Measurements from ENCODE around the gene TMEM222. TPM values are rescaled to one million over a fixed set of nuclear protein-coding genes. Genes with fewer than 3 reads are reported as not detected.

Gene TMEM222
- total and polyA plus RNA-seq, 7 experiments from 2014 or later = 23.7 to 66.1 (median 43.3) TPM

DNA sequence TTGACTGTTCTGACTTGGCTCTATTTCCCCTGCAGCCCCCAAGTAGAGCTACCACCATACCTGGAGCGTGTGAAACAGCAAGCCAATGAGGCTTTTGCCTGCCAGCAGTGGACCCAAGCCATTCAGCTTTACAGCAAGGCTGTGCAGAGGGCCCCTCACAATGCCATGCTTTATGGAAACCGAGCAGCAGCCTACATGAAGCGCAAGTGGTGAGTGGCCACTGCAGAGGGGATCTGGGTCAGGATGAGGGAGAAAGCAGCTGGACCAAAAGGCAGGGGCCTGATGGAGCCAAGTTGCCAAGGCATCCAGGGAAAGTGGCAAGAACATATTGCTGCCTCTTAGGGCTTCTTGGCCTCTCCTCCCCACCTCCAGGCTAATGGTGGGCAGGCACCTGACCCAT is 24.1 kb upstream of the TMEM222 start:
- intact Hi-C loops (cut with micrococcal nuclease) = no loop called here

GRCh38 chr1:27298632-27299384 is 23.2 kb upstream of the TMEM222 start:
- Histone ChIP-seq H3K27me3 (ENCODE audit: control insufficient read depth in 2 of 2, insufficient read depth in 2 of 2, low read length in 2 of 2) (no peaks in the 10 kb centered on the region), H3K4me3 (ENCODE audit: low read length) (no peak overlapping the region), H3K4me1 (ENCODE audit: control insufficient read depth in 2 of 2, insufficient read depth in 2 of 2, low read length in 2 of 2) (no peaks in the 10 kb centered on the region), H3K36me3 (ENCODE audit: control insufficient read depth in 2 of 3, insufficient read depth in 3 of 3, low read length in 3 of 3) (peaks cover 0 to 83% (median 5%) of the 10 kb centered on the region in 3 experiments), H3K27ac (ENCODE audit: low read depth, low read length) (no peak overlapping the region), H3K9me3 (ENCODE audit: control insufficient read depth in 2 of 3, low read length in 3 of 3) (no peaks in the 10 kb centered on the region)
- no peak for DNase-seq
- Mint-ChIP-seq H3K27ac (peak overlapping the region in 1 of 9 donors; percentile 60), H3K27me3 (no peaks in the 10 kb centered on the region), H3K4me3 (no peak overlapping the region), H3K9me3 (peaks cover 0 to 2% (median 0%) of the 10 kb centered on the region in 11 donors), H3K36me3 (peaks cover 0 to 36% (median 6%) of the 10 kb centered on the region in 5 donors), H3K4me1 (peaks cover 0 to 9% (median 3%) of the 10 kb centered on the region in 7 donors)
- ATAC-seq = no peak
- ChIA-PET POLR2A (interaction anchor here (0.6 to 1.9 kb wide), 7 partner anchors 11 to 1582 kb away, joined by 3 to 5 read pairs (median 4); no protein-coding TSS in a partner anchor), CTCF (interaction anchor here (0.7 to 10.7 kb wide), 14 partner anchors 10 to 307 kb away, joined by 3 to 184 read pairs (median 8); partner anchors contain the start of genes AHDC1, CD164L2 and GPR3)
- intact Hi-C loops (cut with micrococcal nuclease) = no loop called here

More for the DNA sequence above, 24.1 kb upstream of the TMEM222 start:
- no peak overlapping the region for H3K27ac Mint-ChIP-seq
- no peak for ATAC-seq
- Histone ChIP-seq H3K27ac (ENCODE audit: low read depth, low read length) (no peak overlapping the region), H3K36me3 (ENCODE audit: control insufficient read depth in 2 of 3, insufficient read depth in 3 of 3, low read length in 3 of 3) (peaks cover 0 to 80% (median 5%) of the 10 kb centered on the region in 3 experiments), H3K4me1 (ENCODE audit: control insufficient read depth in 2 of 2, insufficient read depth in 2 of 2, low read length in 2 of 2) (no peaks in the 10 kb centered on the region), H3K27me3 (ENCODE audit: control insufficient read depth in 2 of 2, insufficient read depth in 2 of 2, low read length in 2 of 2) (no peaks in the 10 kb centered on the region), H3K9me3 (ENCODE audit: control insufficient read depth in 2 of 3, low read length in 3 of 3) (no peaks in the 10 kb centered on the region), H3K4me3 (ENCODE audit: low read length) (no peak overlapping the region)
- CTCF ChIA-PET = interaction anchor here (0.6 to 10.7 kb wide), 19 partner anchors 11 to 371 kb away, joined by 3 to 184 read pairs (median 4); partner anchors contain the start of genes AHDC1, CD164L2 and GPR3
- peaks cover 0 to 2% (median 0%) of the 10 kb centered on the region in 11 donors for H3K9me3 Mint-ChIP-seq
- DNase-seq = no peak
- peaks cover 0 to 36% (median 6%) of the 10 kb centered on the region in 5 donors for H3K36me3 Mint-ChIP-seq
- no peak overlapping the region for H3K4me3 Mint-ChIP-seq
- H3K27me3 Mint-ChIP-seq = no peaks in the 10 kb centered on the region
- H3K4me1 Mint-ChIP-seq = peaks cover 0 to 9% (median 3%) of the 10 kb centered on the region in 7 donors
- POLR2A ChIA-PET = interaction anchor here (0.6 to 1.3 kb wide), 5 partner anchors 10 to 1583 kb away, joined by 3 to 4 read pairs (median 3); no protein-coding TSS in a partner anchor

- DNase-seq = no peak
- H3K9me3 ChIP-seq (ENCODE audit: control insufficient read depth in 2 of 3, low read length in 3 of 3) = no peaks in the 10 kb centered on the region
- H3K36me3 Mint-ChIP-seq = peaks cover 0 to 40% (median 5%) of the 10 kb centered on the region in 5 donors
- H3K4me3 ChIP-seq (ENCODE audit: low read length) = no peak overlapping the region
- H3K4me3 Mint-ChIP-seq = no peak overlapping the region
- H3K27me3 Mint-ChIP-seq = no peaks in the 10 kb centered on the region
- peak overlapping the region in 2 of 9 donors; percentile 34 to 60 for H3K27ac Mint-ChIP-seq
- no peaks in the 10 kb centered on the region for H3K9me3 Mint-ChIP-seq
- CTCF ChIA-PET = interaction anchor here (0.6 to 10.7 kb wide), 22 partner anchors 14 to 306 kb away, joined by 3 to 184 read pairs (median 3); partner anchors contain the start of genes AHDC1, CD164L2, GPR3 and SYTL1
- no peak for ATAC-seq
- peaks cover 0 to 83% (median 5%) of the 10 kb centered on the region in 3 experiments for H3K36me3 ChIP-seq (ENCODE audit: control insufficient read depth in 2 of 3, insufficient read depth in 3 of 3, low read length in 3 of 3)
- POLR2A ChIA-PET = interaction anchor here (1.3 to 1.9 kb wide), 4 partner anchors 86 to 362 kb away, joined by 3 to 5 read pairs (median 4); no protein-coding TSS in a partner anchor
- intact Hi-C loops (cut with micrococcal nuclease) = loop anchor here (1.0 to 5.0 kb wide), 6 partner anchors 33 to 364 kb away; no protein-coding TSS in a partner anchor
- no peak overlapping the region for H3K27ac ChIP-seq (ENCODE audit: low read depth, low read length)
- no peaks in the 10 kb centered on the region for H3K4me1 ChIP-seq (ENCODE audit: control insufficient read depth in 2 of 2, insufficient read depth in 2 of 2, low read length in 2 of 2)
- H3K27me3 ChIP-seq (ENCODE audit: control insufficient read depth in 2 of 2, insufficient read depth in 2 of 2, low read length in 2 of 2) = no peaks in the 10 kb centered on the region
- peaks cover 0 to 9% (median 3%) of the 10 kb centered on the region in 7 donors for H3K4me1 Mint-ChIP-seq
These were observed 22.3 kb upstream of the TMEM222 start for GRCh38 chr1:27299385-27300271.

DNA sequence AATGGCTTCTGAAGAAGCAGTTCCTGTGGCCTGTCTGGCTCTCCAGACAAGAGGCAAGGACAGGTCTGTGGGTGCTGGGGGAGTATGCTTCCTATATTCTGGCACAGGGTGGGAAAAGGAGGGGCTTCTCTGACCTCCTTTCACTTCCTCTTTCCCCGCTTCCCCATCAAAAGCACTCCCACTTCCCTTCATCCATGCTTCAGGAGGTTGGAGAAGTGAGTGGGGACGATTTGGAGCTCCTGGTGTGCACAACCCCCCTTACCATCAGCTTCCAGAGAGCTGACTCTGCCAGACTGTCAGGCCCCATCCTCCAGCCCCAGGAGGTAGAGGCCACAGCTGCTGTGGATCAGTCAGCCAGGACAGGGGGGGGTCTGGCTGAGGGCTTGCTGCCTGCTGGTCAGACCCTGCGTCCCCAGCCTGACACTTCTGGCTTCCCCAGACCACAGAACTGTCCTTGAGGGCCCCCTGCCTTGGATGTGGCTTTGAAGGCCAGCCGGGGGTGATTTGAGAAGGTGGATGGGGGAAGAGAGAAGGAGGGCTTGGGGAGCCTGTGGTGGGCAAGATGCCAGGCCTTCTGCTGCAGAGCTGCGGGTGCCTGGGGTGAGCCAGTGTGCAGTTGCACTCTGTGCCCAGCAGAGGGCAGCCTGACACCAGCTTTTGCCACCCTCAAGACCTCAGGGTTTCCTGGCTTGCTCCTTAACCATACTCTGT is 21.5 kb upstream of the TMEM222 start:
- intact Hi-C loops (cut with micrococcal nuclease) = loop anchor here (1.0 to 5.0 kb wide), 8 partner anchors 32 to 363 kb away; no protein-coding TSS in a partner anchor
- Histone ChIP-seq H3K27ac (ENCODE audit: low read depth, low read length) (no peak overlapping the region), H3K9me3 (ENCODE audit: control insufficient read depth in 2 of 3, low read length in 3 of 3) (no peaks in the 10 kb centered on the region), H3K4me3 (ENCODE audit: low read length) (no peak overlapping the region), H3K27me3 (ENCODE audit: control insufficient read depth in 2 of 2, insufficient read depth in 2 of 2, low read length in 2 of 2) (no peaks in the 10 kb centered on the region), H3K4me1 (ENCODE audit: control insufficient read depth in 2 of 2, insufficient read depth in 2 of 2, low read length in 2 of 2) (no peaks in the 10 kb centered on the region), H3K36me3 (ENCODE audit: control insufficient read depth in 2 of 3, insufficient read depth in 3 of 3, low read length in 3 of 3) (peaks cover 0 to 83% (median 5%) of the 10 kb centered on the region in 3 experiments)
- no peaks in the 10 kb centered on the region for H3K9me3 Mint-ChIP-seq
- H3K4me1 Mint-ChIP-seq = peaks cover 0 to 9% (median 3%) of the 10 kb centered on the region in 7 donors
- no peaks in the 10 kb centered on the region for H3K27me3 Mint-ChIP-seq
- ChIA-PET CTCF (interaction anchor here (0.5 to 10.7 kb wide), 20 partner anchors 13 to 367 kb away, joined by 3 to 184 read pairs (median 4); partner anchors contain the start of genes AHDC1, CD164L2, GPR3 and SYTL1), POLR2A (interaction anchor here (1.3 to 2.0 kb wide), 6 partner anchors 43 to 101 kb away, joined by 3 to 6 read pairs (median 5); no protein-coding TSS in a partner anchor)
- no peak overlapping the region for H3K27ac Mint-ChIP-seq
- ATAC-seq = peak; percentile 95
- H3K4me3 Mint-ChIP-seq = no peak overlapping the region
- H3K36me3 Mint-ChIP-seq = peaks cover 0 to 36% (median 5%) of the 10 kb centered on the region in 5 donors
- peak; percentile 66 to 84 (median 76) for DNase-seq

GRCh38 chr1:27301052-27301422 is 20.9 kb upstream of the TMEM222 start:
- H3K27ac ChIP-seq (ENCODE audit: low read depth, low read length) = no peak overlapping the region
- H3K9me3 Mint-ChIP-seq = no peaks in the 10 kb centered on the region
- intact Hi-C loops (cut with micrococcal nuclease) = loop anchor here (1.0 to 5.0 kb wide), 6 partner anchors 32 to 361 kb away; no protein-coding TSS in a partner anchor
- H3K9me3 ChIP-seq (ENCODE audit: control insufficient read depth in 2 of 3, low read length in 3 of 3) = no peaks in the 10 kb centered on the region
- no peak overlapping the region for H3K27ac Mint-ChIP-seq
- peaks cover 0 to 83% (median 5%) of the 10 kb centered on the region in 3 experiments for H3K36me3 ChIP-seq (ENCODE audit: control insufficient read depth in 2 of 3, insufficient read depth in 3 of 3, low read length in 3 of 3)
- H3K4me3 ChIP-seq (ENCODE audit: low read length) = no peak overlapping the region
- DNase-seq = no peak
- H3K4me1 ChIP-seq (ENCODE audit: control insufficient read depth in 2 of 2, insufficient read depth in 2 of 2, low read length in 2 of 2) = no peaks in the 10 kb centered on the region
- ChIA-PET CTCF (interaction anchor here (0.5 to 10.7 kb wide), 16 partner anchors 13 to 366 kb away, joined by 3 to 184 read pairs (median 4); partner anchors contain the start of genes AHDC1, CD164L2, GPR3 and SYTL1), POLR2A (interaction anchor here (1.1 to 2.0 kb wide), 4 partner anchors 11 to 97 kb away, joined by 3 to 6 read pairs (median 4); no protein-coding TSS in a partner anchor)
- H3K27me3 Mint-ChIP-seq = no peaks in the 10 kb centered on the region
- H3K4me3 Mint-ChIP-seq = no peak overlapping the region
- no peak for ATAC-seq
- peaks cover 0 to 9% (median 3%) of the 10 kb centered on the region in 7 donors for H3K4me1 Mint-ChIP-seq
- no peaks in the 10 kb centered on the region for H3K27me3 ChIP-seq (ENCODE audit: control insufficient read depth in 2 of 2, insufficient read depth in 2 of 2, low read length in 2 of 2)
- H3K36me3 Mint-ChIP-seq = peaks cover 0 to 36% (median 6%) of the 10 kb centered on the region in 5 donors
